Type B pancreatic cell (in vitro differentiated cells): Measurements from ENCODE around the gene NRDC. TPM values are rescaled to one million over a fixed set of nuclear protein-coding genes. Genes with fewer than 3 reads are reported as not detected.
"Not testable (repeated sequence)": the region's sequence is repeated elsewhere in the genome, so short reads cannot be mapped to it uniquely, and the experiment has no call there.

Source experiments
- DNase-seq: peaks from one replicate; pipeline ENCODE4 v3.0.0; 2021; ENCODE audit warnings: mixed read lengths; ENCODE audit not compliant: unreplicated experiment; ENCODE audit errors: extremely low spot score
- H3K27ac Mint-ChIP-seq: 2 replicates; pipeline ENCODE4 v1.8.0; 2021; ENCODE audit warnings: mild to moderate bottlenecking, mixed read lengths
- H3K27me3 Mint-ChIP-seq: 2 replicates; pipeline ENCODE4 v1.8.0; 2021; ENCODE audit warnings: mixed read lengths
- H3K36me3 Mint-ChIP-seq: 2 replicates; pipeline ENCODE4 v1.8.0; 2021; ENCODE audit warnings: mixed read lengths
- H3K4me1 Mint-ChIP-seq: one replicate; pipeline ENCODE4 v1.8.0; 2021; ENCODE audit warnings: mixed read lengths; ENCODE audit not compliant: unreplicated experiment
- H3K4me3 Mint-ChIP-seq: 2 replicates; pipeline ENCODE4 v1.8.0; 2021; ENCODE audit warnings: mild to moderate bottlenecking, mixed read lengths
- H3K9me3 Mint-ChIP-seq: 2 replicates; pipeline ENCODE4 v1.8.0; 2021; ENCODE audit warnings: mixed read lengths
- total RNA-seq: library from RNA; stranded (reverse); gene quantifications from 2 replicates; pipeline ENCODE4 v1.2.1, GENCODE V29; 2021; ENCODE audit warnings: low replicate concordance
- TF ChIP-seq, protein P1 (sequence below): fragments of 200-600 bp; sonication (generic); conservative IDR thresholded peaks from 2 replicates; pipeline ENCODE4 v1.5.0; 2021; ENCODE audit warnings: antibody characterized with exemption, mild to moderate bottlenecking

Gene NRDC
- total RNA-seq, 1 donor from 2014 or later: 134 TPM

DNA sequence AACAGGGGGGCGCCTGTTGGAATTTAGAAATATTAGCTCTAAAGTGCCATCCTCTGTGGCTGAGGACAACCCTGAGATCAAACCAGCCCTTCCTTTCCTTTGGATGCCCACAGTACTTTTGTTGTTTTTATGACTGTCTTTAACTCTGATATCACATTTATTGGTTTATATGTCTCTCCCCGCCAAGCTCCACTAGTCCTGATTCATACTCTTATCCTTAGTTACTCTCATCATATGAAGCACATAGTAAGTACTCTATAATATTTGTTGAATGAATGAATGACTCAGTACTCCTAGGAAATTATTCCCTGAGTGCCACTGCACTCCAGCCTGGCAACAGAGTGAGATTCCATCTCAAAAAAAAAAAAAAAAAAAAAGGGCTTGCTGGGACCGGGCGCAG, 22.6 kb upstream of the NRDC start:
- Mint-ChIP-seq H3K9me3 (no peaks in the 10 kb centered on the region), H3K36me3 (no peaks in the 10 kb centered on the region), H3K27me3 (peaks cover 40% of the 10 kb centered on the region), H3K4me1 (no peaks in the 10 kb centered on the region), H3K4me3 (no peak overlapping the region), H3K27ac (no peak overlapping the region)
- no peak for DNase-seq
- TF ChIP-seq, protein P1, sequence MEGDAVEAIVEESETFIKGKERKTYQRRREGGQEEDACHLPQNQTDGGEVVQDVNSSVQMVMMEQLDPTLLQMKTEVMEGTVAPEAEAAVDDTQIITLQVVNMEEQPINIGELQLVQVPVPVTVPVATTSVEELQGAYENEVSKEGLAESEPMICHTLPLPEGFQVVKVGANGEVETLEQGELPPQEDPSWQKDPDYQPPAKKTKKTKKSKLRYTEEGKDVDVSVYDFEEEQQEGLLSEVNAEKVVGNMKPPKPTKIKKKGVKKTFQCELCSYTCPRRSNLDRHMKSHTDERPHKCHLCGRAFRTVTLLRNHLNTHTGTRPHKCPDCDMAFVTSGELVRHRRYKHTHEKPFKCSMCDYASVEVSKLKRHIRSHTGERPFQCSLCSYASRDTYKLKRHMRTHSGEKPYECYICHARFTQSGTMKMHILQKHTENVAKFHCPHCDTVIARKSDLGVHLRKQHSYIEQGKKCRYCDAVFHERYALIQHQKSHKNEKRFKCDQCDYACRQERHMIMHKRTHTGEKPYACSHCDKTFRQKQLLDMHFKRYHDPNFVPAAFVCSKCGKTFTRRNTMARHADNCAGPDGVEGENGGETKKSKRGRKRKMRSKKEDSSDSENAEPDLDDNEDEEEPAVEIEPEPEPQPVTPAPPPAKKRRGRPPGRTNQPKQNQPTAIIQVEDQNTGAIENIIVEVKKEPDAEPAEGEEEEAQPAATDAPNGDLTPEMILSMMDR: no peak

DNA sequence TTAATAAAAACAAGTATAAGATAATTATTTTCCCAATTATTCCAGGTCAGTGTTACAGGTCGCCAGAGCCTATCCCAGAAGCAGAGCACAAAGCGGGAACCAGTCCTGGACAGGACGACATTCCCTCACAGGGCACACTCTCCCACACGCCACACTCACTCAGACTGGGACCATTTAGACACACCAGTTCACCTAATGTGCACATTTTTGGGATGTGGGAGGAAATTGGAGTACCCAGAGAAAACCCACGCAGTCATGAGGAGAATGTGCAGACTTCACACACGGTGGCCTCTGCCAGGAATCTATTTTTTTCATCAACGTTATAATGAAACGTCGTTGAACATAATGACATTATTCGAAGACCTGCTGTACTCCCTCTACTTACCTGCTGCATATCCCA, 20.5 kb upstream of the NRDC start:
- Mint-ChIP-seq H3K4me3 (no peak overlapping the region), H3K9me3 (no peaks in the 10 kb centered on the region), H3K36me3 (no peaks in the 10 kb centered on the region), H3K27ac (no peak overlapping the region), H3K4me1 (no peaks in the 10 kb centered on the region), H3K27me3 (peaks cover 47% of the 10 kb centered on the region)
- no peak for DNase-seq
- TF ChIP-seq, protein P1: no peak

DNA sequence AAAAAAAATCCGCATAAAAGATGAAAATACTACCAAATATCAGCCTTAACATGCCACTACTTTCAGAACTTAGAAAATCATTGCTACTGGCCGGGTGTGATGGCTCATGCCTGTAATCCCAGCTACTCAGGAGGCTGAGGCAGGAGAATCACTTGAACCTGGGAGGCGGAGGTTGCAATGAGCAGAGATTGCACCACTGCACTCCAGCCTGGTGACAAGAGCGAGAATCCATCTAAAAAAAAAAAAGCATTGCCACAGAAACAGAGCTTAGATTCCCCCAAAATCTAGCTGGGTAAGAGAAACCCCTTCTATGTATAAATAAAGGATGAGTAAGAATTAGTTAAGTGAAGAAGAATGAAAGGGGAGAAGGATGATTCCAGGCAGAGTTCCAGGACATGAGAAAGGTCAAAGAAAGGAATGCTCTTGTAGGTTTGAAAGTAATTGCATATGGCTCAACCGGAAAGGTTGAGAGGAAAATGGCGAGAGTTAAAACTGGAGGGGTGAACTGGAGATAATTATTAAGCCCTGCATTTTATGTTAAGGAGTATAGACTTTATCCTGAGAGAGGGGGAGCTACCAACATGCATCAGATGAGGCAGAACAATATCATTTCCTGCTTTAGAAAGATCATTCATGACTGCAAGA, 19.7 kb upstream of the NRDC start:
- no peak for DNase-seq
- Mint-ChIP-seq H3K27me3 (peaks cover 45% of the 10 kb centered on the region), H3K4me1 (no peaks in the 10 kb centered on the region), H3K9me3 (no peaks in the 10 kb centered on the region), H3K36me3 (no peaks in the 10 kb centered on the region), H3K27ac (no peak overlapping the region), H3K4me3 (no peak overlapping the region)
- TF ChIP-seq, protein P1: no peak

DNA sequence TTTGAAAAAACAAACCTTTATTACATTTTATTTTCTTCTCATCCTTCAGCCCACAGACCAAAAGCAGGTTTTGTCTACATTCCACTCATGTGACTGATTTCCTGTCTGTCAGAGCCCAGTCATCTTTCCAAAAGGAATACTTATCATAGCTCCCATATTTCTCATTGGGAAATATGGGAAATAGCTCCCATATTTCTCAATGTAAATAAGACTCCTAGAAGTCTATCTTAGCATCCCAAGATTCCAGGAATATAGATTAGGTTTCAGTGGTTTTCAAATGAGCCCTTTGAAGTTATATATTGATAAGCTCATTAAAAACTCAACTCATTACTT, 19.1 kb upstream of the NRDC start:
- H3K4me1 Mint-ChIP-seq: no peaks in the 10 kb centered on the region
- H3K9me3 Mint-ChIP-seq: no peaks in the 10 kb centered on the region

DNA sequence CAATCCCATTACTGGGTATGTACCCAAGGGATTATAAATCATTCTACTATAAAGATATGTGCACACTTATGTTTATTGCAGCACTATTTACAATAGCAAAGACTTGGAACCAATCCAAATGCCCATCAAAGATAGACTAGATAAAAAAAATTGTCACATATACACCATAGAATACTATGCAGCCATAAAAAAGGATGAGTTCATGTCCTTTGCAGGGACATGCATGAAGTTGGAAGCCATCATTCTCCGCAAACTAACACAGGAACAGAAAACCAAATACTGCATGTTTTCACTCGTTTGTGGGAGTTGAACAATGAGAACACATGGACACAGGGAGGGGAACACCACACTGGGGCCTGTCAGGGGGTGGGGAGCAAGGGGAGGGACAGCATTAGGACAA, 16.2 kb upstream of the NRDC start:
- not testable (repeated sequence) for H3K4me1 Mint-ChIP-seq, H3K27ac Mint-ChIP-seq, DNase-seq, H3K36me3 Mint-ChIP-seq, H3K4me3 Mint-ChIP-seq, H3K9me3 Mint-ChIP-seq
- peaks cover 56% of the 10 kb centered on the region for H3K27me3 Mint-ChIP-seq

More for the DNA sequence above, 19.1 kb upstream of the NRDC start:
- no peaks in the 10 kb centered on the region for H3K36me3 Mint-ChIP-seq
- H3K4me3 Mint-ChIP-seq: no peak overlapping the region
- H3K27ac Mint-ChIP-seq: no peak overlapping the region
- TF ChIP-seq, protein P1: no peak
- no peak for DNase-seq
- H3K27me3 Mint-ChIP-seq: peaks cover 42% of the 10 kb centered on the region

DNA sequence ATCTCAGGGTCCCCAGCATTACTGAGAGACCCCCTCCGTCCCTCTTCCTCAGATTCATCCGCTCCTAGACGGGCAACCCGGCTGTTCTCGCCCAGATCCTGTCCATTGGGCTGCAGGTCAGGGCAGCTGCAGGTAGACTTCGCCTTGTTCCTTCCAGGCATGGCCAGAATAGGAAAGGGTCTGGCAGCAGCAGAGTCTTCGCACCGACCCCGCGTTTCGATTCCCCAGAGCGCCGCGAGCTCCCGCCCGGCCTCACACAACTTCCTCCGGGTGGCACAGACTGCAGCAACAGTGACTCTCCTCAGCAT, 265 bp downstream of the NRDC start:
- Mint-ChIP-seq H3K27me3 (peaks cover 12% of the 10 kb centered on the region), H3K36me3 (peaks cover 7% of the 10 kb centered on the region), H3K4me3 (no peak overlapping the region), H3K27ac (no peak overlapping the region), H3K4me1 (peaks cover 5% of the 10 kb centered on the region), H3K9me3 (no peaks in the 10 kb centered on the region)
- no peak for DNase-seq
- TF ChIP-seq, protein P1: no peak
